Inferior parietal cortex (tissue), 1 donor: ENCODE data around the gene SHISA6.

Experiments used
- DNase-seq: peaks from one replicate; pipeline ENCODE4 v3.0.0-alpha.2; 2016; ENCODE audit errors: extremely low spot score

Gene SHISA6

GRCh38 chr17:11515901-11516300 lies 274.9 kb downstream of the SHISA6 start:
- DNase-seq: no peak

- DNase-seq: no peak
Observed at GRCh38 chr17:11535231-11535630, 294.2 kb downstream of the SHISA6 start.

GRCh38 chr17:11538366-11538765 lies 297.4 kb downstream of the SHISA6 start:
- DNase-seq: no peak

- no peak for DNase-seq
Observed at GRCh38 chr17:11539637-11540036, 298.6 kb downstream of the SHISA6 start.

GRCh38 chr17:11545002-11545401 lies 304.0 kb downstream of the SHISA6 start:
- no peak for DNase-seq

- no peak for DNase-seq
Observed at GRCh38 chr17:11545696-11546095, 304.7 kb downstream of the SHISA6 start.

GRCh38 chr17:11547853-11548252 lies 306.8 kb downstream of the SHISA6 start:
- no peak for DNase-seq

- no peak for DNase-seq
Observed at GRCh38 chr17:11548398-11548797, 307.4 kb downstream of the SHISA6 start.

GRCh38 chr17:11550431-11550830 lies 309.4 kb downstream of the SHISA6 start:
- no peak for DNase-seq

GRCh38 chr17:11551442-11551841 lies 310.4 kb downstream of the SHISA6 start:
- DNase-seq: no peak

GRCh38 chr17:11553135-11553534 lies 312.1 kb downstream of the SHISA6 start:
- DNase-seq: no peak

- DNase-seq: no peak
Observed at GRCh38 chr17:11554042-11554441, 313.0 kb downstream of the SHISA6 start.

- no peak for DNase-seq
Observed at GRCh38 chr17:11554542-11554941, 313.5 kb downstream of the SHISA6 start.

GRCh38 chr17:11555530-11555929 lies 314.5 kb downstream of the SHISA6 start:
- DNase-seq: no peak

GRCh38 chr17:11557727-11558452 lies 316.9 kb downstream of the SHISA6 start:
- no peak for DNase-seq

GRCh38 chr17:11558681-11559234 lies 317.7 kb downstream of the SHISA6 start:
- no peak for DNase-seq

- no peak for DNase-seq
Observed at GRCh38 chr17:11559601-11560000, 318.6 kb downstream of the SHISA6 start.

- DNase-seq: no peak
Observed at GRCh38 chr17:11561281-11561680, 320.3 kb downstream of the SHISA6 start.

GRCh38 chr17:11561702-11562101 lies 320.7 kb downstream of the SHISA6 start:
- no peak for DNase-seq

- DNase-seq: no peak
Observed at GRCh38 chr17:11564589-11565380, 323.8 kb downstream of the SHISA6 start.

GRCh38 chr17:11565591-11565990 lies 324.6 kb downstream of the SHISA6 start:
- DNase-seq: no peak

GRCh38 chr17:11578998-11579397 lies 338.0 kb downstream of the SHISA6 start:
- no peak for DNase-seq

GRCh38 chr17:11580677-11581076 lies 339.7 kb downstream of the SHISA6 start:
- DNase-seq: no peak
